ENCODE results near the gene UBALD2. TPM values are rescaled to one million over a fixed set of nuclear protein-coding genes. Genes with fewer than 3 reads are reported as not detected.

UBALD2 gene
- polyA plus RNA-seq, 1 donor (not counting 4 experiments of a cell fraction or from before 2014, with no cell fraction given), result 33.9 TPM

DNA sequence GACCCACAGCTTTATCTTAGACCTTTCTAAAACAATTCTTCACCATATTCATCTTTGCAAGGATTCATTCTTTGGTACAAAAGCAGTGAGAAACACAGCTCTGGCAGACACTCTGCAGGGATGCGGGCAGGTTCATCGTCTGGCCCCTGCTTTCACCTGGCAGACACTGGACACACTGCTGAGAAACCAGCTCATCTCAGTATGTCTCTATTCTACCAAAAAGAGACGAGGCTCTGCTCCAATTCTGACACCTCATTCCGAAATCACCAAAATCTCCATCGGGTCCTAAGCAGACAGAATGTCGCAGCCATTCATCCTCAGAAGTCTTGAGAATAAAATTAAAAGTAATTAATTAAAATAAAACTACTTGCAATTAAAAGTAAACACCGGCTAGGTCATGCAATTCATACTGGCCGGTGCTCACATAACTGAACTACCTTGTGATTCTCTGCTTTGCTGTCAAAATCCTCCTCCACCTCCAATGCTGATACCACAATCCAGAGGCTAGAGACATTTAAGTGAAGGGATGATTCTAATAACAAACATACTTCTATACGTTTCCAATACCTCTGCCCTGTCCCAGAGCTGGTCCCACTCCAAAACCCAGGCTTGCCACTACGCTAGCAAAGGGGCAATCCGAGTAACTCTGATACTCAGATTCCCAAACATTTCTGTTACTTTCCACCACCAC, 26.2 kb upstream of the UBALD2 start:
- H3K4me2 ChIP-seq (ENCODE audit: control insufficient read depth, extremely low read depth, insufficient read depth, low read depth, low read length), result no peak overlapping the region

DNA sequence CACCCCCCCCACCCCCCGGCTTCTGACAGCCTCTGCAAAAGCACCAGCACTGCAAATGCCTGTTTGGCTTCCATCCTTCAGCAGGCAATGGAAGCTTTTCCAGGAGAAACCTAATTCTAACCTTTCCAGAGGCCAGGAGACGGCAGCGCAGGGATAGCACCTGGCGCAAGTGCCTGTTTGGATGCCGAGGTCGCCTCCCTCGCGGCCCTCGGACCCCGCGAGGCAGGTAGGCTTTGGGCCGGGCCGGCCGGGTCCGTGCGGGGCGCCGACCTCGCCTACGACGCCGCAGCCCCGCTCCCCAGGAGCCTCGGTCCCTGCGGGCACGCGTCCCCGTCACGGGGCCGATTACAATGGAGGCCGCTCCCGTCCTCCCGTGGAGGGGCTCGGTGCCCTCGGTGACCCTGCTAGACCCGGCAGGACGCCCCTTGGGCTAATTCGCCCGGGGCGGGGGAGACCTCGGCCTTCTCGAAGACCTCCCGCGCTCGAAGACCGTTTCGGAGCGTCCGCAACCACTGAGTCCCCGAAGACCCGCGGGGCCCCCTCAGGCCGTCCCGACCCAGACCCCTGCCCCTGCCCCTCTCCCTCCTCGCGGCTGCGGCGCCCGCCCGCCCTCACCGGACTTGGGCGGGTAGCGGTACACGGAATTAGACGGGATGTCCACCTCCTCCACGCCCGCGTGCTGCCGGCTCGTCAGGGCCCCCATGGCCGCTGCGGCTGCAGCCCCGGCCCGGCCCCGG, 25.4 kb upstream of the UBALD2 start:
- TF ChIP-seq, protein P1, sequence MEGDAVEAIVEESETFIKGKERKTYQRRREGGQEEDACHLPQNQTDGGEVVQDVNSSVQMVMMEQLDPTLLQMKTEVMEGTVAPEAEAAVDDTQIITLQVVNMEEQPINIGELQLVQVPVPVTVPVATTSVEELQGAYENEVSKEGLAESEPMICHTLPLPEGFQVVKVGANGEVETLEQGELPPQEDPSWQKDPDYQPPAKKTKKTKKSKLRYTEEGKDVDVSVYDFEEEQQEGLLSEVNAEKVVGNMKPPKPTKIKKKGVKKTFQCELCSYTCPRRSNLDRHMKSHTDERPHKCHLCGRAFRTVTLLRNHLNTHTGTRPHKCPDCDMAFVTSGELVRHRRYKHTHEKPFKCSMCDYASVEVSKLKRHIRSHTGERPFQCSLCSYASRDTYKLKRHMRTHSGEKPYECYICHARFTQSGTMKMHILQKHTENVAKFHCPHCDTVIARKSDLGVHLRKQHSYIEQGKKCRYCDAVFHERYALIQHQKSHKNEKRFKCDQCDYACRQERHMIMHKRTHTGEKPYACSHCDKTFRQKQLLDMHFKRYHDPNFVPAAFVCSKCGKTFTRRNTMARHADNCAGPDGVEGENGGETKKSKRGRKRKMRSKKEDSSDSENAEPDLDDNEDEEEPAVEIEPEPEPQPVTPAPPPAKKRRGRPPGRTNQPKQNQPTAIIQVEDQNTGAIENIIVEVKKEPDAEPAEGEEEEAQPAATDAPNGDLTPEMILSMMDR (optimal IDR thresholded peaks at IDR 0.05 in 1 of 3, IDR thresholded peaks at IDR 0.05 in 1 of 3, conservative IDR thresholded peaks at IDR 0.05 in 1 of 3; ENCODE audit: extremely low read depth in 1 of 3, insufficient read depth in 2 of 3, low read length in 3 of 3), result no peak
- peak; percentile 93 for TF ChIP-seq EZH2 (IDR thresholded peaks at IDR 0.05; ENCODE audit: low read length)
- no peak for DNase-seq (ENCODE audit: low read depth, low spot score)
- Histone ChIP-seq H3K9me1 (ENCODE audit: control insufficient read depth, extremely low read depth, insufficient read depth, low read length) (no peaks in the 10 kb centered on the region), H4K20me1 (ENCODE audit: control insufficient read depth, extremely low read depth, insufficient read depth, low read length) (no peaks in the 10 kb centered on the region), H2AFZ (ENCODE audit: control insufficient read depth, low read length) (no peak overlapping the region), H3K4me2 (ENCODE audit: control insufficient read depth, extremely low read depth, insufficient read depth, low read depth, low read length) (no peak overlapping the region), H3K9ac (ENCODE audit: control insufficient read depth, extremely low read depth, insufficient read depth, low read length) (no peak overlapping the region), H3K4me3 (ENCODE audit: control insufficient read depth in 2 of 3, extremely low read depth in 1 of 3, insufficient read depth in 2 of 3, low read depth in 1 of 3, low read length in 3 of 3) (no peak overlapping the region), H3K4me1 (ENCODE audit: control insufficient read depth, extremely low read depth, insufficient read depth, low read length) (peaks cover 4% of the 10 kb centered on the region), H3K27me3 (ENCODE audit: control insufficient read depth, extremely low read depth, insufficient read depth, low read length) (peaks cover 58% of the 10 kb centered on the region), H3K36me3 (ENCODE audit: control insufficient read depth in 2 of 2, extremely low read depth in 1 of 2, insufficient read depth in 2 of 2, low read length in 2 of 2) (no peaks in the 10 kb centered on the region), H3K9me3 (ENCODE audit: control insufficient read depth, low read depth, low read length) (no peaks in the 10 kb centered on the region), H3K79me2 (ENCODE audit: control insufficient read depth, insufficient read depth, low read length) (no peaks in the 10 kb centered on the region), H3K27ac (ENCODE audit: control insufficient read depth, insufficient read depth, low read length) (no peak overlapping the region)
- FAIRE-seq, result no peak
- dilution Hi-C loops (cut with MboI; ENCODE audit: extremely low pct_ligation_motif_present, low sequenced_read_pairs), result no loop called here

More for the DNA sequence above, 26.2 kb upstream of the UBALD2 start:
- no peaks in the 10 kb centered on the region for H3K9me3 ChIP-seq (ENCODE audit: control insufficient read depth, low read depth, low read length)
- H3K4me3 ChIP-seq (ENCODE audit: control insufficient read depth in 2 of 3, extremely low read depth in 1 of 3, insufficient read depth in 2 of 3, low read depth in 1 of 3, low read length in 3 of 3), result no peak overlapping the region
- H3K27ac ChIP-seq (ENCODE audit: control insufficient read depth, insufficient read depth, low read length), result no peak overlapping the region
- no peaks in the 10 kb centered on the region for H4K20me1 ChIP-seq (ENCODE audit: control insufficient read depth, extremely low read depth, insufficient read depth, low read length)
- no peak overlapping the region for H2AFZ ChIP-seq (ENCODE audit: control insufficient read depth, low read length)
- DNase-seq (ENCODE audit: low read depth, low spot score) (no peak), FAIRE-seq (no peak)
- H3K9ac ChIP-seq (ENCODE audit: control insufficient read depth, extremely low read depth, insufficient read depth, low read length), result no peak overlapping the region
- peaks cover 58% of the 10 kb centered on the region for H3K27me3 ChIP-seq (ENCODE audit: control insufficient read depth, extremely low read depth, insufficient read depth, low read length)
- dilution Hi-C loops (cut with MboI; ENCODE audit: extremely low pct_ligation_motif_present, low sequenced_read_pairs), result no loop called here
- no peaks in the 10 kb centered on the region for H3K36me3 ChIP-seq (ENCODE audit: control insufficient read depth in 2 of 2, extremely low read depth in 1 of 2, insufficient read depth in 2 of 2, low read length in 2 of 2)
- H3K9me1 ChIP-seq (ENCODE audit: control insufficient read depth, extremely low read depth, insufficient read depth, low read length), result no peaks in the 10 kb centered on the region
- H3K79me2 ChIP-seq (ENCODE audit: control insufficient read depth, insufficient read depth, low read length), result no peaks in the 10 kb centered on the region
- H3K4me1 ChIP-seq (ENCODE audit: control insufficient read depth, extremely low read depth, insufficient read depth, low read length), result peaks cover 4% of the 10 kb centered on the region
- TF ChIP-seq, protein P1 (optimal IDR thresholded peaks at IDR 0.05 in 1 of 3, IDR thresholded peaks at IDR 0.05 in 1 of 3, conservative IDR thresholded peaks at IDR 0.05 in 1 of 3; ENCODE audit: extremely low read depth in 1 of 3, insufficient read depth in 2 of 3, low read length in 3 of 3), result no peak
- TF ChIP-seq EZH2 (IDR thresholded peaks at IDR 0.05; ENCODE audit: low read length), result no peak

All from keratinocyte (primary cell).